SKM-1 (cell line): ENCODE results near the gene SLC8B1.
"Not testable (repeated sequence)": the region's sequence is repeated elsewhere in the genome, so short reads cannot be mapped to it uniquely, and the experiment has no call there.

ENCODE experiments used
- DNase-seq: peaks from one replicate; lab custom pipeline; 2025; ENCODE audit not compliant: unreplicated experiment; lab: John Stamatoyannopoulos, UW

The SLC8B1 gene

DNA sequence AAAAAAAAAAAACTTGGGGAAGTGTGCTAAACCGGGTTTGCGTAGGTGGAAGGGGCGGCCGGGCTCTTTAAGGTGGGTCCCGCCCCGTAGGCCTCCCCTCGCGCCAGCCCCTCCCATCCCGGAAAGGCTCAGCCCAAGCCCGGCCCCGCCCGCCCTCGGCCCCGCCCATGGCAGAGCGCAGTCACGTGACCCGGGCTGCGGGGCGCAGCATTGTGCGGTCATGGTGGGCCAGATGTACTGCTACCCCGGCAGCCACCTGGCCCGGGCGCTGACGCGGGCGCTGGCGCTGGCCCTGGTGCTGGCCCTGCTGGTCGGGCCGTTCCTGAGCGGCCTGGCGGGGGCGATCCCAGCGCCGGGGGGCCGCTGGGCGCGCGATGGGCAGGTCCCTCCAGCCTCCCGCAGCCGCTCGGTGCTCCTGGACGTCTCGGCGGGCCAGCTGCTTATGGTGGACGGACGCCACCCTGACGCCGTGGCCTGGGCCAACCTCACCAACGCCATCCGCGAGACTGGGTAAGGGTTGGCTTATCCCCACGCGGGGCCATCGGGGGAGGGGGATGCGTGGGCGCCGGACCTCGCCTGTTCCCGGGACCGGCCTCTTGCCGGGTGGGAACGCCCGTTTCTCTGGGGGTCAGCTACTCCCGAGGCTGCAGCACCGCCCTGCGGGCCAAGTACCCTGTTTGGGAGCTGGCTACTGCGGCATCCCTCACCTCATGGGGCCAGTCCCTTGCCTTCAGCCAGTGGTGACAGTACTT is 23.6 kb upstream of the SLC8B1 start, which contains the start of gene PLBD2:
TSS of gene PLBD2 (plus strand) at position 207 of the 752 bp plus-strand sequence. CDS start at position 221, 14 bp downstream.
- DNase-seq = peak; percentile 41

DNA sequence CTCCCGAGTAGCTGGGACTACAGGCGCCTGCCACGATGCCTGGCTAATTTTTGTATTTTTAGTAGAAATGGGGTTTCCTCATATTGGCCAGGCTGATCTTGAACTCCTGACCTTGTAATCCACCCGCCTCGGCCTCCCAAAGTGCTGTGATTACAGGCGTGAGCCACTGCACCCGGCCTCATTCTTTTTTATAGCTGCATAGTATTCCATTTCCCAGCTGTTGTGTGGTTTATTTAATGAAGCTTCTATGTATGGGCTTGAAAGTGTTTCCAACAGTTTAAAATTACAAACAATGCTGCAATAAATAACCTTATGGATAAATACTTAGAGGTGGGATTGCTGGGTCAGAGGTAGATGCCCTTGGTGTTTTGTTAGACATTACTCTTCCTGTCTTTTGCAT is 19.3 kb upstream of the SLC8B1 start:
- DNase-seq = not testable (repeated sequence)

DNA sequence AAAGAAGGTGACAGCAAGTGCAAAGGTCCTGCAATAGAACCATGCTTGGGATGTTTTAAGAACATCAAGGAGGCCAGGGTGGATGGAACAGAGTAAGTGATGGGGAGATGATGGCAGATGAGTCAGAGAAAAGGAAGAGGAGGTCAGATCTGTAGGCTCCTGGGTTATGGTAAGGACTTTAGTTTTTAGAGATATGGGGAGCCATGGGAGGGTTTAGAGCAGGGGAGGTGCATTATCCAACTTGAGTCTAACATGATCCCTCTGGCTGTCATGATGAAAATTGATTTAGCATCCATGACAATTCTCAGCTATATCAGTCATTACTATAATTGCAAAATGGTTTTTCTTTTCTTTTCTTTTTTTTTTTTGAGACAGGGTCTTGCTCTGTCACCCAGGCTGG is 16.2 kb upstream of the SLC8B1 start:
- DNase-seq = no peak

DNA sequence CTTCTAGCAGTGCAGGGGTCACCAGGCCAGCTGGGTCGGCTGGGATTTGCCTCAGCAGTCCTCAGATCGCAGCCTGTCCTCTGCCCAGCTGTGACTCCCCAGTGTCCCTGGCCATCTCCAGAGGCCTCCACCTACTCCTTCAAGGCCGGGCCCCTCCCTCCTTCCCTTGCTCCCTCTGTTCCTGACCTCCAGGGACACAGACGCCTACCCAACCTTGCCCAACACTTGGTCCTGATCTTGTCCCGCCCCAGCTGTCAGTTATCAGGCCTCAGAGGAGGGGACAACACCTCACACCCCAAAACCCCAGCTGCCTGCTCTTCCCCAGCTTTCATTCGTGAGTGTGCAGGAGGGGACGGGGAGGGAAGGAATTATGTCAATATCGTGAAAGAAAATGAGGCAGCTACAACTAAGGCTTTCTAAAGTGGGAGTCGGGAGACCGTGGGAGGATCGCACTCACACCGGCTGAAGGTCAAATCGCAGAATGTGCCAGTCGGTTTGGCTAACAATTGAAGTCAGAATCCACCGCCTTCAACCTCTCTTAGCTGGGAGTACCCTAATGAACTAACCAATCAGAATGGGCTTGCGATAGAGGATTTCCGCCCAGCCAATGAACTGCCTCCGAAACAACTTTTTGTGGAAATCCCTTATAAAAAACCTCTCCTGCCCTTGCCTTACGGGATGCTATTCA is 14.1 kb upstream of the SLC8B1 start:
- DNase-seq = no peak

DNA sequence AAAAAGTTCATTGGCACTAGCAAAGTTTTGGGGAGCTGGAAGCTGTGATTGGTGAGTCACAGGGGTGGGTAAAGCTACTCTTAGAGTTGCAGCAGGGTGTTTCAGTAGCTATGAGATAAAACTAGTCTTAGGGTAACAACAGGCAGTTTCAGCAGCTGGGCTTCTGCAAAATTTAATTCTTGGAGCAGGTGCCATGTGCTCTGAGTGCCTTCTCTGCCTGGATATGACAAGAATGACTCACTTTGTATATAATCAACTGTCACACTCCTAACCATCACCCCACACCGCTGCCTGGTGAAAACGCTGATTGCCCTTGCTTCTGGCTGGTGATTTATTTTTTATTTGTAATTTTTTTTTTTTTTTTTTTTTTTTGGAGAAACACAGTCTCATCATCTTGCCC is 13.0 kb upstream of the SLC8B1 start:
- DNase-seq = no peak

DNA sequence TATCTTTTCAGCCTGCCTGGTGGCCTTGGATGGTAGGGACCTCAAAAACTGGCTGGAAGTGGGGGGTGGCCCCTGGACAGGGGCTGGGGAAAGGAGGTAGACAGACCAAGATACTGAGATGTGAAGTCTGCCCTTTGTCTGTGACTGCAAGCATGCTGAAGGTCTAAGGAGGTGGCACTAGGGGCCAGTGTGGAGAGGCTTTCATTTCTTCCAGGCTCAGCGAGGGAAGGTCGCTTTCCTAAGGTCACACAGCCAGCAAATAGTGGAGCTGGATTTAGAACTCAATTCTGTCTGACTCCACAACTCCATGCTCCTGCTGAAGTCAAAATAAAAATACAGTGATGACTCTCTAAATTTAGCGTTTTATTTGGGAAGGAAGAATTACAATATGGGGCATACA is 12.2 kb upstream of the SLC8B1 start:
- DNase-seq = no peak

DNA sequence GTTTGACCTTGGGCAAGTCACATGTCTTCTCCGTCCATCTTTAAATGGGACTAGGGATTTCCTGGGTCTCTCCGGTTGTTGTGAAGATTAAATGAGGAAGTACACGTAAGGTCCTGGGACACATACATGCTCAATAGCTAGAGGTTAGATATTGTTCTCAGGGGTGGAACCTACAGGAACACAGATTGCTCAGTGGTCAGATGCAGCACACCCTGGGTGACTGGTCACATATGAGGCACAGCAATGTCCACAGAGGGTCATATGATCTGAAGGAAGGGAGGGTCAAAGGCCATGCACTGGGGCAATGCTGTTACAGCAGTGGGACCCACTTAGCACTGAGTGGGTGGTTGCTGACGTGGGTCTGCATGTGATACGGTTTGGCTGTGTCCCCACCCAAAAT is 11.4 kb upstream of the SLC8B1 start:
- DNase-seq = no peak

DNA sequence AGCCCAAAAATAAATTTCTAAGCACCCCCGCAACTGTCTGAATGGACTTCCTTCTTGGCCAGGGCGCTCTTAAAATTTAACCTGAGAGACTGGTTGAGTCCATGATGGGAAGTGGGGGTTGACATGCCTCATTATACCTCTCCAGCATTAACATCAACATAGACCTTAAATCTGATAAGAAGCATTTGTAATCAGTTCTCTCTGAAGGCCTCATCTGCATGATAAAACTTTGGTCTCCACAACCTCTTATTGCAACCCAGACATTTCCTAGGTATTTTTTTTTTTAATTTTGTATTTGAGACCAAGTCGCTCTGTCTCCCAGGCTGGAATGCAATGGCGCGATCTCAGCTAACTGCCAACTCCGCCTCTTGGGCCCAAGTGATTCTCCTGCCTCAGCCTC is 10.4 kb upstream of the SLC8B1 start:
- DNase-seq = no peak

DNA sequence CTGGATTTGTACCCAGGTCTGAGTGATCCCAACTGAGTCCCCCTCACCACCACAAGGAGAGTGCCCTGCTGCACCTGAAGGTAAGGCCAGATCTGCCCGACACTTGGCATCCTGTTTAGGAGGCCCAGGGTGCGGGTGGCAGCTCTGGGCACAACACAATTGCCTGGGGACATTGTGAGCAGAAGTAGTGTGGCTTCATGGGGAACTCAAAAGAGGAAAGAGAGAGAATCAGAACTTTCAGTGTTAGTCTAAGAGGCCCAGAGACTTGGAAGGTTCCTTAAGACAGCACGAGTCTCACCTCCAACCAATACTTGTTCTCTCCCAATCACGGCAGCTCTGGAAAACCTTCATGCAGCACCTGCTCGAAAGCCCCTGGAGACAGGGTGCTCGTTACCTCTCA is 6.6 kb upstream of the SLC8B1 start:
- DNase-seq = peak; percentile 4

DNA sequence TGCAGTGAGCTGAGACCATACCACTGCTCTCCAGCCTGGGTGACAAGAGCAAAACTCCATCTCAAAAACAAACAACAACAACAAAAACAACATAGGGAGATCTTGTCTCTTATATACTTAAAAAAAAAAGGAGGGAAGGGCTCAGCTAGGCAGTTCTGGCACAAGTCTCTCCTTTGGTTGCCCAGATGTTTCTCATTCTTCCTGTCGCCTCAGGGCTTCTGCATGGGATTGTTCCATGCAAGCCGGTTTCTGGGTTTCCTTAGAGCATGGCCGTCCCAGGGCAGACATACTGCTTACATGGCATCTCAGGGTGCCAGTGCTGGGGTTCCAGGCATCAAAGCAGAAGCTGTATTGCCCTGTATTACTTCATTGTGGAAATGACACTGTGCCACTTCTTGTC is 5.2 kb upstream of the SLC8B1 start:
- no peak for DNase-seq

DNA sequence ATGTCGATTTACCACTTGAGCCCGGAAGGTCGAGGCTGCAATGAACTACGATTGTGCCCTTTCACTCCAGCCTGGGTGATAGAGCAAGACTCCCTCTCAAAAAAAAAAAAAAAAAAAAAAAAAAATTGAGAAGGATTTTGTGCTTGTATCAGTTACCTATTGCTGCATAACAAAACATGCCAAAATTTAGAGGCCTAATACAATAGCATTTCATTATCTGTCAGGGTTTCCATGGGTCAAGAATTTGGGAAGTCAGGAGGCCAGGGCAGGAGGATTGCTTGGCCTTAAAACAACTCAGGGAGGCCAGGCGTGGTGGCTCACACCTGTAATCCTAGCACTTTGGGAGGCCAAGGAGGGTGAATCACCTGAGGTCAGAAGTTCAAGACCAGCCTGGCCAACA is 4.6 kb upstream of the SLC8B1 start:
- DNase-seq = no peak

DNA sequence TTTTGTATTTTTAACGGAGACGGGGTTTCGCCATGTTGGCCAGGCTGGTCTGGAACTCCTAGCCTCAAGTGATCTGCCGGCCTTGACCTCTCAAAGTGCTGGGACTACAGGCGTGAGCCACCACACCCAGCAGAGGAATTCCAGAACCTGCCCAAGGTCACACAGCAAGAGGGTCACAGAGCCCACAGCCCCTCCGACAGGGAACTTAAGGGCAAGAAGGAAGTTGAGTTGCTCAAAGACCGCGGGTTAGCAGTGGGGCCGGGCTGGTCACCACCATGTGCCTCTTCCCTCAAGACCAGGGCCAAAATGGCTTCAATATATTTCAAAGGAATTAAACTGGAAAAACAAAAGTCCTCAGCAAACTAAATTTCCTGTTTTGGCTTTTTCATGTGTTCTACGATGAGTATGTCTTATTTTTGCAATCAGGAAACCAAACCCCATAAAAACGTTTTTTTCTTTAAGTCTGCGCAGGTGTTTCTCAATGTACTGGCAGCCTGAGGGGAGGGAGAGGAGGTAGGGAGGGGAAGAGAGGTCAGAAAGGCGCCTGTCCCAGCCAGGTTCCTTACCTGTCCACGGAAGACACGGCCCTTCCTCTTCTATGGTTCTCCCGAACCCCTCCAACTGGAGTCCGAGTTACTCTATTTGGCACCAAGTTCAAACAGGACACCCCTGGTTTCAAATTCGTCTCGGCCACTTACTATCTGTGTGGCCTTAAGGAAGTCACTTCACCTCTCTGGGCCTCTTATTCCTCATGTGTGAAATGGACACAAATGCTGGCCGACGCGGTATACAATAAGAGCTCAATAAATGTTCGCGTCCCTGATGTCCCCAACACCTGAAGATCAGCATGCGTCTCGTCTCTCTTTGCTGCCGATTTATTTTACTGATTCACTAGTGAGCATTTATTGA is 778 bp downstream of the SLC8B1 start:
- DNase-seq = no peak

DNA sequence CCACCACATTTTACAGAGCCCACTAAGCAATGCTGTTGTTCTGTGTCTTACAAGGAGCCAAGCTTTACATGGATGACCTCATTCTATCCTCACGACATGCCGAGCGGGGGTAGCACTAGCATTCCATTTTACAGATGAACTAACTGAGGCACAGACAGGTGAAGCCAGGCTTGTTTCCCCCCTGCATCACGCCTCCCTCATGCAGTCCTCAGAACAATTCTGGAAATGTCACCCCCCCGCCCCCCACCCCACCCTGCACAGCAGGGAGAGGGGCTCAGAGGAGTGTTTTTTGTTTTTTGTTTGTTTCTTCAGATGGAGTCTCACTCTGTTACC is 1.5 kb downstream of the SLC8B1 start:
- DNase-seq = no peak

DNA sequence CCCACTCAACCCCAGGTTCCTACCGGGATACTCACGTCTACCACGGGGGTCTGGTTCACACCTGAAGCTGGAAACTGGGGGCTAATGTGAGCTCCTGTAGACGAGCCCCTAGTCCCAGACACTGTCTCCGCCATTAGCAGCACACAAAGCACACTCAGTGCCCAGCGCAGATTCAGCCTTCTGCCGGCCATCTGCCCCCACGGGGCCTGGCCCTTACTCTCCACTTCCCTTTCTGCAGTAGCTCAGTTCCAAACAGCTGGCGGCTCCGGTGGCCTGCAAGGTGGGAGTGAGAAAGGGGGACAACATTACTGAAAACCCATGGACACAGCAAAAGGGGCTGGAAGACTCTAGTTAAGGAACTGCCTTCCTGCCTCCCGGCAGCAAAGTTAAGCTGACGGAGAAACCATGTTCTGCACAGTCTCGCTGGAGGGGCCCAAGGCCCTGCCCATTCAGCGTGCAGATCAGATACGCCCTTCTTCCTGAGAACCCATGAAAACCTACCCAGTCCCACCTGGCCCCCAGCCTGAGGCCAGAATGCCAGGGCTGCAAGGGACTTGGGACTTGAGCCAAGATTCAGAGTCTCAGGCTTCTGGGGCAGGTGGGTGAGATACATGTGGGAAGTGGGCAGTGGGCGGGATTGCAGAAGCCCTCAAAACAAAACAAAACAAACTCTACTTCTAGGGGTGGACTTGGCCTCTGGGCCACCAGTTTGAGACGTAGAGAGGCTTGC is 2.1 kb downstream of the SLC8B1 start:
- no peak for DNase-seq

DNA sequence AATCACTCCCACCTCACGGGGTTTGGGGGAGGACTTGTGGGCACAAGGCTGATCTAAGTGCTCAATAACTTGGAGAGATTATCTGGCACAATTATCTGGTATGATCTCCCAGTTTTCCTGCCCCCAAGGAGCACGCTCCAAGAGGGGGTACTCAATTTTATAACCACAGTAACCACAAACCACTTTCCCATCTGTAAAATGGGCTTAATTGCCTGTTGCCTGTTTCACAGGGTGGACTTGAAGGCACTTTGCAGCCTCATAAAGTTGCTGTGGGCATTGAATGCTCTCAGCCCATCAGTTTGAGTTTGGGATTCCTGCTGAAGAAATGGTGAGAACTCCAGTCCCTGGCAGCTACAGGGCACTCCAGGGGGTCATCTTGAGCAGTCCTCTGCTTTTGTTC is 4.4 kb downstream of the SLC8B1 start:
- no peak for DNase-seq

DNA sequence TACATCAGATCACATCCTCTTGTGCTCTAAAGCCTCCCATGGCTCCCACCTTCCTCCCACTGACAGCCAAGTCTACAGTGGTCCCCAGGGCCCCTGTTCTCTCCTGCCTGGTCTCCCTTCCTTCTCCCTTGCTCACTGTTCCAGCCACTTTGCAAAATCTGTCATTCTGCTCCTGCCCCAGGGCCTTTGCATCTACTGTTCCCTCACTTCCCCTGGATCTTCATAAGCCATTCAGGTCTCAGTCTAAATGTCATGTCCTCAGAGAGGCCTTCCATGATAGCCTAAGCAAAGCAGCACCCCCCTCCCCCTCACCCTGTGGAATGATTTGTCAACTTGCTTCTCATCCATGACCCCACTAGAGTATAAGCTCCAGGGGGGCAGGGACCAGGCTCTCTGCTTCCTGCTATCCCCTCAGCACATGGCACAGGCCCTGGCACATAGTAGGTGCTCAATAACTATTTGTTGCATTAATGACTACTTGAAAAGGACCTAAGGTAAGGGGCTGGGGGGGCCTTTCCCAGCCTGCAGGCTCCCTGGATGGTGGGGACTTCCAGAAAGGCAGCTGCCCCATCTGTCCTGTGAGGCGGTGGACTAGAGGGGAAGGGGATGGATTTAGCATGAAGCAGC is 5.0 kb downstream of the SLC8B1 start:
- no peak for DNase-seq

DNA sequence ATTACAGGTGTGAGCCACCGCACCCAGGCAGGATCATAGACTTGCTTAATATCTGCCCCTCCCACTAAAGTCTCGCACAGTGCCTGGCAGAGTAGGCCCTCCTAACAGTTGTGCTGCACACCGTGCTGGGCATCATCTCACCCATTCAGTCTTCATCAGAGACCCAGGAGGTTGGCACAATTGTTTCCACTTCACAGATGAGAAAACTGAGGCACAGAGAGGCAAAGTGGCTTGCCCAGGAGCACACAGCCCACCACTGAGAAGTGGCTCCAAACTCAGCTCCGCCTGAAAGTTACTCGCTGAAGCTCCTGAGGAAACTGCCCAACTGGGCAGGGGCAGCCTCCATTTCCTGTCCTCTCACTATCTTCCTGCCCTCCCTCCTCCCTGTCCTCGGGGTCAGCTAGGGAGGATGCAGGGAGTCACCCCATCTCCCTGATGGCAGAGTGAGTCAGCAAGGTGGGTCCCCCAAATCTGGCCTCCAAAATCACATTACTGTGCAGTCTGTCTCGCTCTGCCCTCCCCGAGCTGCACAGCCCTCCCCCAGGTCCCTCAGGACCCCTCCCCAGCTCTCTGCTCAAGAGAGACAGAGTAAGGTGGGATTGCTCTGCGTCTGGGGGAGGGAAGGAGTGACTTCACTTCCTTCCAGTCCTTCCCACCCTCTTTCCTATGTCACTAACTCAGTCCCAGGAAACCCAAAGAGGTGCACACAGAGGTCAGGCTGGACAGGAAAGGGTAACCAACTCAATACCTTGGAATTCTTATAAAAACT is 5.7 kb downstream of the SLC8B1 start:
- DNase-seq = no peak

DNA sequence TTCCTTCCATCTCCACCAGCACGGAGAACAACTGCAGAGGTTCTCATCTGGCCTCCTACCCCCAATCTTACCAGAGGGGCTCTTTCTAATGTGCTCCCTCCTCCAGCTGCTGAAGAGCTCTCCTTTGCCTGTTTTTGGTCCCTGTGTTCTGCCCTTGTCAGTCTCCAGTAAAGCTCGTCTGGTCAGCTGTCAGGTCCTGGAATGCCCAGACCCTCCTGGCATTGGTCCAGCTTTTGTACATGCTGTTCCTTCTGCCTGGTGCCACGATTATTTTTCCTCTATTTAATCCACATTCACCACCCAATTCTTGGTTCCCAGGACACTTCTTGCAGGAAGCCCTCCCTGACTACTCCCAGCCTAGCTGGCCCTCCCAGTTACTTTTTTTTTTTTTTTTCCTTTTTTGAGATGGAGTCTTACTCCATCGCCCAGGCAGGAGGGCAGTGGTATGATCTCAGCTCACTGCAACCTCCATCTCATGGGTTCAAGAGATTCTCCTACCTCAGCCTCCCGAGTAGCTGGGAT is 6.5 kb downstream of the SLC8B1 start:
- DNase-seq = no peak

DNA sequence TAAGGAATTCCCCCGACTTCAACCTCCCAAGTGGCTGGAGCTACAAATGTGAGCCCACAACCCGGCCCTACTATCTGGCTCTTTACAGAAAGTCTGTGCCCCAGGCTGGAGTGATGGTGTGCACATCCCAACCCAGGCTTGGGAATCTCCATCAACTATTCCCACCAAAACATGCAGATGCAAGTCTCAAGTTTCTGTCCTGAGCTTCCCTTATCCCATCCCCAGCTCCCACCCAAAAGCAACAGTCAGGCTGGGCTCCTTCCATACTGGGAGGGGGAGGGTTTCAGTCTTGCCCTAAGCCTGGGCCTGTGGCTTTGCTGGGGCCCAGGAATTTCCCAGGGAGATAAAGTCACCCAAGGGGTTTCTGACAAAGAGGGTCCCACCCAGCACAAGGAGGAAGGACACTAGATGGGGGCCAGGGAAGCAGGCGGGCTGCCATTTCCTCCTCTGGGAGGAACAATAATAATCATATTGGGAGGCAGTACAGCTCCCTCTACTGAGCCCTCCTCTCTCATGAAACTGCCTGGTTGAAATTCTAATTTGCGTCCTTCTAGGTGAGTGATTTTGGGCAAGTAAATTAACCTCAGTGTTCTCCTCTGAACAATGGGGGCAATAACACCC is 8.0 kb downstream of the SLC8B1 start:
- DNase-seq = no peak
